Measurements from ENCODE around the gene ADAMTS15.

The ADAMTS15 gene

DNA sequence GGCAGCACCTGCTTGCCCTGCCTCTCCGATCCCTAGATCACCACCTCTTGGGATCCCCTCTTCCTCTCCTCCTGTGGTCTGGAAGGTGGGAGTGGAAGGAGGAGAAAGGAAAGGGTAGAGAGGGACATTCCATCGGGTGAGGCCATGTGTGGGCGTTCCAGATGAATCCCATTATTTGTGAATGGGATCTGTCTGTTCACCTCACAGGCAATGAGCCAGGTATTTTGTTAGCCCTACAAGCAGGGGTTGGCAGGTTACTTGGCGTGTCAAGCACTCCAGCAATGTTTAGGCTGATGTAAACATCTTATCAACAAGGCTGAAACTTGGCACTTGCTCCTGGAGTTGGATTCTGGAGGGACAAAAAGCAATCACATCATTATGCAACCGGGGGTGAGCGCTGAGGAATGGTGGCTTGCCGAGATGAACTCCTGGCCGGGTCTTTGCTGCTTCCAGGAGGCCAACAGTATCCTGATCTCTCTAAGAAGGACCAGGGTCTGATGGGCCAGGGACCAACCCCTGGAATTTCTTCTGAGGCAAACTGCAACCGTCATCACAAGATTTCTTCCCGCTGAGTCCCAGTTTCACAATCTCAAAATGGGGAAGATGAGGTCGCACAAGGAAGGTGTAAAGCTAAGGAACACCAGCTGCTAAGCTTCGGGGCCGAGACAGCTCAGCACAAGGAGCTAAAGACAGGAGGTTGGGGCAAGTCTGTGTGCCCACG is 27.8 kb upstream of the ADAMTS15 start:
- DNase-seq, result no peak

DNA sequence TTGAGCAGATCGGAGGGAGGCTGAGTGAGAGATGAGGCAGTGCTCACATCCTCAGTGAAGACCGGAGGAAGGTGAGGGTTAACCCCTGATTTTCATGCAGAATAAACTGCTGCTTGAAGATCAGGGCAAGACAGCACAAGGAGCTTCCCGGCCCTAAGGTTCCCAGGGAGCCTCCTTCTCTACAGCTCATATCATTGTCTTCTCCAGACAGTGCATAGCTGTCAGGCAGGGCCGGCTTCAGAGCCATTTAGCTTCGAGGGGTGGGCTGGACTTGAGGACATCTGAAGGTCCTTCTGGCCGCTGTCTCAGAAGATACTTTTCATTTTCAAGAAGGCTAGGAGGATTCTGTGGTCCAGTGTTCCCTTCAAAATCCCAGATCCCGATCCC is 27.3 kb upstream of the ADAMTS15 start:
- no peak for DNase-seq

DNA sequence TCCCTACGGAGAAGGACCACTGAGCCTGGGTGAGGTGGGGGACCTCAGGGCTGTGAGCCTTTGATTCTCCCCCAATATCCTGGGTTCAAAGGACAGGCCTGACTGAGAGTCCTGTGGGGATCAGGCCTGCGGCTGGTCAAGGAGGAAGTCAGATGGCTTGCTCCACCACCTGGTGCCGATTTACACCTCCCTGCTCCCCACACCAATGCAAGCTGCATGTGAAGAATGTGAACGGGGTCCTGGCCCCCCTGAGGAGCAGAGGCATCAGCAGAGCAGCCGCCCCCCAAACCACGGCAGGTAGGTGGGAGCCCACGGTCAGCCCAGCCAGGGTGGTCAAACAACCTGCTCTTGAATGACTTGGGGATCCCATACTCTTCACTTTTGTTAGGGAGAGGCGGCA is 26.7 kb upstream of the ADAMTS15 start:
- DNase-seq, result no peak

DNA sequence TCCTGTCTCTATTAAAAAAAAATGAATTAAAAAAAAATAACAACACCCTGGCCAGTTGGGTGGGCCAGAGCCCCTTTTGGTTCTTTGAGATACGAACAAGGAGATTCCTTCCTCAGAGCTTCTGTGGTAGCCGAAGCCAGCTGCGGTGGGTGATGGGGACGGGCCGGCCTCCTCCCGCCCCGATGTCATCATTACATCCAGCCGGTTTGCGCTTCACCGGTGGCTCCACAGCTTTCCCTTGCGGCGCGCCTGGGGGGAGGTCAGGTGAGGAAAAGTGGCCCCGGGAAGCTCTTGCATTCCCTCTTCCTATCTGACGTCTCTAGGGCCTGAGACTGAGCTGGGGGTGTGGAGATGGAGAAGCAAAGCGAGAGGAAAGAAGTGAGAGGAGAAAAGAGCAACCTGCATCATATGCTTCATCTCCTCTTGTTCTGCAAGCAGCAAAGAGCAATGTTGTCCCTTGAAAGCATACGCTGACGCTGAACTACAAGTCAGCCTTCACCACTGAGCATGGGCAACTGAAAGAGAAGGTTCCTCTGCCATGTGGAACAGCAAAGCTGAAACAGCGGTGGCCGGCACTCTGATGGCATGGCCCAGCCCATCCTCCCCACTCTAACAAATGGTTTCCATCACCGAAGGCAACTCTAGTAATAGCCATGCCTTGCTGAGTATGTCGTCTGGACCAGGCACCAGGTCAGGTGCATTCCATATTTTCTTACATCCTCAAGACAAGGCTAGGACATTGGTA is 26.0 kb upstream of the ADAMTS15 start:
- no peak for DNase-seq

DNA sequence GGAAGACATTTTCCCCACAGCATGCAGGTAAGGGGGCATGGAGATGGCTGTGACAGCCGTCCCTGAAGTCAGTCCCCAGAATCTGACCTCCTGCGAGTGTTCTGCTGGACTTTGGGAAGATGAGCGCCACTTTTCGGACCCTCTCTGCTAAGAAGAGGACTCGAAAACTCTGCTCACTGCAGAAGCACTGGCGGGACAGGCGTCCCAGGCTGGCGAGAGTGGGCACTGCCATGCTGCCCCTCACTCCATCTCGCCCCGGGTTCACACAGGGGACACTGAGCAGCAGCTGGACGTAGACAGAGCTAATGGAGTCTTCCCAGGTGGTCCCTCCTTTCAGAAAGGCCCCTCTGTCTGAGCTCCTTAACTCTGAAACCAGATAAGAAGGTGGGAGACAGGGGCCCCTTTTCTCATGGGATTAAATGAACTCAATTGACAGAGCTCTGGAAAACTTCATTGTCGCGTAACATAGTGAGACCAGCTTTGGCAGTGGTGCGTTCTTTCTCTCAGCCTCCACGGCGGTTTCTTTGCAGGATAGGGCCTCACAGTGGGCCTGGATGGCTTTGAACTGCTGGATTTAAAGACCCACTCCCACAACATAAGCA is 24.8 kb upstream of the ADAMTS15 start:
- DNase-seq, result no peak

DNA sequence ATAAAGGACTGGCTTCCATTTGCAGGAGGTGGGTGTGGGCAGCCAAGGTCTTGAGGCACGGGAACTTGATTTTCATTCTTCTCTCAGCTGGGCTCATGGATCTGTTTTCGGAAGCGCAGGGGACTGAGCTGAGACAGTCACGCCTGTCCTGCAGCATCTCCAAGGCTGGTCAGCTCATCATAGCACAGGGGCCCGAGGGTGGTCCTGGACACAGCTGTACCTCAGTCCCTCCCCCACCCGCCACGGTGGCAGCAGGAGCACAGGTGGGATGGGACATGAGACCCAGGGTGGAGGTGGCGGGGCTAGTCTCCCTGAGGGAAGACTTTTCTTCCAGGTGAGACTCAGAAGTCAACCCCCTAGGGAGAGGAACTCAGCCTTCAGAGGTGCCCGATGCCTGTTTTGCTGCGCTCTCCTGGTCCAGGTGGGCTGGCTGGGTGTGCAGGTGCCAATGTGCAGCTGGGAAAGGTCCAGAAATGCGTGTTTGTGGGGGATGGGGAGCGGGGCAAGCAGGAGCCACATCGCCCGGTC is 23.8 kb upstream of the ADAMTS15 start:
- no peak for DNase-seq

DNA sequence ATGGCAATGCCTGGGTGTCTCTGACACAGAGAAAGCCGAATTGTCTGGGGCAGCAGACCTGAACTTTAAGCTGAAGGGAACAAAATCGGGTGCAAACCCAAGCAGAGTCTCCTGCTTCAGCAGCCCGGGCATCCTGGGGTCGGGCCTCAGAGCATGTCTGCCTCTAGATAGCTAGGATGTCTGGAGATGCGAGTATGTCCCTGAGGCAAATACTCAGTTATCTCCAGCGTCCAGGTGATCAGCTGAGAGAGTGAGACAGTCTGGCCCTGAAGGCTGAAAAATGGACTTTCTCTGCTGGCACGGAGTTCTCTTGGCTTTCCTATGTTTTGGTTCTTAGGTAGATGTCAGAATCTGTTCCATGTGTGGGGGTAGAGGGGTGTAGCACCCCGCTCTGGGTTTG is 23.3 kb upstream of the ADAMTS15 start:
- no peak for DNase-seq

DNA sequence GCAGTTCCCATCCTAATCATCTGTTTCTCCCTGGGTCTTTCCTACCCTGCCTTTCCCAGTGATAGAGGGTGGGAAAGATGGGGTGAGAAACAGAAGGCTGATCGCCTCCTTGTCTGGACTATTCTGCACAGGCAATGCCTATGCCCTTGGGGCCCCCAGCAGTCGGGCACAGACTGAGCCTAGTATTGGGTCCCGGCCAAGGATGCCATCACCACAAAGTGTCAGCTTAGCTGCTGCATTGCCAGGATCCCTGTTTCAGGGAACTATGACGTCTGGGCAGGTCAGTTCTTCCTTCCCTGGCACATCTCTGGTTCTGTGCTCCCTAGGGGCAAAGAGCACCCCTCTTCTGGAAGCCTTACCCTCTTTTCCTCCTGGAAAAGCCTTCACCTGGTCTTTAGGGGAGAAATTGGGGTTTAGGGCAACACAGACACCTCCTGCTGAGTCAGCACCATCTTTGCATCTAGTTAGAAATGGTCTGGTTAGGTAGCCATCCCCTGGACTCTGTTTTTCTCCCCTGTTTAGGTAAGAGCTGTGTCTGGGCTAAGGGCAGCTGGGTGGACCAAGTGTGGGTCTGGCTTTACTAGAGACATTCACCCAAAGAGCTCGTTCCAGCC is 22.1 kb upstream of the ADAMTS15 start:
- DNase-seq, result no peak

DNA sequence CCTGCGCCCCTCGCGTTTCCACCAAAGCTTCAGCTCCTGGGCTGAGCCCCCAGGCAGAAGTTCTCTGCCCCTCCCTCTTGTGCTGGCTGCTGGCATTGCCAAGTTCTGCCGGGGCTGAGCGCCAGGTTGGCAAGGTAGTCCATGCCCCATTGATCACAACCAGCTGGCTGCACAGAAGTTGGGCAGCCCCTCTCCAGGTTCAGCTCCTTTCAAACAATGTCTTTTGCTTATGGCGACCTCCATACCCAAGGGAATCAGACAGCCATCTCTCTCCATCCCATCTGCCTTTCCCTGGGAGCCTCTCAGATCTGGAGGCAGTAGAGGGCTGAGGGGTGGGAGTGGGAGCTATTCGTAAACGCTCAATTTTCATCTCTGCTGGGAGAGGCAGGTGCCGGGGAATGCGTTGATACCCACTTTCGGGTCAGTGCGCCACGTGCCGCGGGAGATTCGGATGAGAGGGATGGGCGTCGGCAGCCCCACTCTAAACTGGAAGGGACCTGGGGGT is 21.6 kb upstream of the ADAMTS15 start:
- DNase-seq, result no peak

DNA sequence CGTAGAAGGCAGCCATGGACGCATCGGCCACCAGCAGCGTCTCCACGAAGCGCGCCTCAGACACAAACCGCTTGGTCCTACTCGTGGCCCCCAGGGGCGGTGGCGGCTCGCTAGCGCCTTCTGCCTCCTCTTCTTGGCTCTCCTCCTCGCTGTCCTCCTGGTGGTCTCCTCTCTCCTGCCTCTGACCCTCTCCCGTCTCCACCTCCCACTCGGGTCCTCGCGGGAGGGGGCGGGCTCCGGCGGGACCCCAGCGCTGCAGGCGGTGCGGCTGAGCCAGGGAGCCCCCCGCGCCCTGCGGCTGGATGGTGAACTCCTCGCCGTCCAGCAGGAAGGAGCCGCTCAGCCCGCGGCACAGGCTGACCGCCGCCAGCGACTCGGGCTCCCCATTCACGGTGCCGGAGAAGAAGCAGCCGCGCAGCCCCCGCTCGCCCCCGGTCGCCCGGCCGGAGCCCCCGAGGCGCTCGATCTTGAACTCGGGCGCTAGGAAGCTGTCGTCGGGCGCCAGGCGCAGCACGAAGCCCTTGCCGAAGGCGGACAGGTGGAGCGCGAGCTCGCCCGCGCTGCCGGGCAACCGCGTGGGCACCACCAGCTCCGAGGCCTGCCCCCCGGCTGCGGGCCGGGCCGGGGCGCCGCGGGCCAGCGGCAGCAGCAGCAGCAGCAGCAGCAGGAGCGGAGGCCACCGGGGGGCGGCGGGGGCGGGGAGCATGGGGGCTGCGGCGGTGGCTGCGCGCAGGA is 20.7 kb upstream of the ADAMTS15 start:
- DNase-seq, result no peak

DNA sequence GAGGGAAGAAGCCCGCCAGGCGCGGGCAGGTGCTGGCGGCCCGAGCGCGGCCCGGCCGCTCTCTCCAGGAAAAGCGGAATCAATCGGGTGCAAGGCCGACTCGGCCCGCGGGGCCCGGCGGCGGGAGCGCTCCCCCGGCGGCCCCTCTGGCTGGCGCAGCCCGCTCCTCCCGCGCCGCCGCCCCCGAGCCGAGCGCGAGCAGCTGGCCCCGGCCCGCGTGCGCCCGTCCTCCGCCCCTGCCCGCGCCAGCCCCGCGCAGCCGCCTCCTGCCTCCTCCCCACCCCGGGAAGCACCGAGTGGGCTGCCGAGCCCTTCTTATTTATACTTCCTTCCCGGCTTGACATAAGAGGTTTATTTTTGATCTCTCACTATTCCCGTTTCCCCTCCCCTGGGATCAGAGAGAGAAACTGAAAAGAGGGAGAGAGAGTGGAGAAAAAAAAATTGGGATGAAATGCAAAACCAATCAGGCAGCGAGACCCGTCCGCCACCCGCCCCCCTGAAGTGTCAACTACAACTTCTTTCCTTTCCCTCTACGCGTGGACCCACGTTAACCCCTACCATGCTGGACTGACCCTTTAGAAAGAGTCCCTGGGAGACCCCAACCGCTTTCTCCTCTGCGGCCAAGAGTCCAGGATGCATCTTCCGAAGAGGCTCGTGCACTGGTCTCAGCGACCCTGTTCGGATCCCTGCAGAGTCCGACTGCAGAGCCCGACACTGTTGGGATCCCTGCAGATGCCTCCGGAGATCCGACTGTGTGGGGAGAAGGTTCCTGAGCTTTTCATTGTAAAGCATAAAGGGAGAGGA is 19.9 kb upstream of the ADAMTS15 start, which contains the start of gene ADAMTS8:
TSS of gene ADAMTS8 (minus strand) at position 294 of the 804 bp plus-strand sequence. CDS start 323 bp downstream, outside the sequence.
- DNase-seq, result no peak

DNA sequence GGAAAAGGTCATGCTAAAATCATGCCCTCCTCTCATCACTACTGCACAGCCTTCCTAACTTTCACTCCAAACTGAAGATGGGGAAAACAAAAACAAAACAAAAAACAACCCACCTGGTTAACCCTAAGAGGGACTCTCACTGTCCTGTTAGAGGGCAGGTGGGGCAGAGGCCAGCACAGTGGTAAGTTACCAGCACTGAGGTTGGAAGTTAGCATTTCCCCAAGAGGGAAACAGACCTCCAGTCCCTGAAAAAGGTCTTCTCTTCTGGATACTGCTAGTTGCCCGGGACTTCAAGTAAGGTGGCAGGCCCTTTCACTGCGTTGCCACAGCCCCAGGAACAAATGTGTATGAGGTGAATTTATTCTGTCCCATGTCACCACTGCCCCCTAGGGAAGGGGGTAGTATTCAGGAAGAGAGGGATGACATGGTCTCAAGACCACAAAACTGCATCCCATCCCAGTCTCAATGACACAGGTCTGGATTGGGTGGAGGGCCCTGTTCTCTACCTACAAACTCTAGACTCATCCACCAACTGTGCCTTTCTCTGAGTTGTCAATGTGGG is 19.2 kb upstream of the ADAMTS15 start:
- no peak for DNase-seq

DNA sequence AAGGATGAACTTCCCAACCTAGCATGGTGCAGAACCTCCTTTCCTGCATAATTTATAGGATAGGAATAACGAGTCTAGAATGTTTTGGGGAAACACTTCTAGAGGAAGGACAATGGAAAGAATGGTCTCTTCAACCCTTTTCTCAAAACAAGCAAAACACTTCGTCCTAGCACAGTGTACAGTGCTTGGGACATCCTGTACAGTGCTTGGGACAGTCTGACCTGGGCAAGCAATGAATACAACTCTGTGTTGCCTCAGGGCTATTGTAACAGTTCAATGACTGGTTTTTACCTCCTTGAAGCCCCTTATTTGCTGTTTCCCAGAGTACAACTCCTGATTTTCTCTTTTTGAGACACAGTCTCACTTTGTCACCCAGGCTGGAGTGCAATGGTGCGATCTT is 18.5 kb upstream of the ADAMTS15 start:
- no peak for DNase-seq

DNA sequence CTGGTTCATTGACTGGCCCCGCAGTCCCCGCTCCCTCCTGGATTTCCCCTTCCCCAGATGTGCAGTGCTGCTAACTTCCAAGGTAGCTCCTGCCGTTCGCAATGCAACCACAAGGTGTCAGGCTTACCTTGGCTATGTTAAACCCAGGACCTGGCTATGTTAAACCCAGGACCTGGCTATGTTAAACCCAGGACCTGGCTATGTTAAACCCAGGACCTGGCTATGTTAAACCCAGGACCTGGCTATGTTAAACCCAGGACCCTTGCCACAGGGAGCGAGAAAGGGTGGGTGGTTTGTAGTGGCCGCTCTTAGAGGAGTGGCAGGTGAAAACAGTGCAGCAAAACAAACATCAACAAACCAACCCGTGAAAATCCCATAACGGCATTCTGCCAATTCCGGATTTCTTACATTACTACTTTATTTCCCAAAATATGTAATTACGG is 17.1 kb upstream of the ADAMTS15 start:
- DNase-seq, result peak; percentile 67

DNA sequence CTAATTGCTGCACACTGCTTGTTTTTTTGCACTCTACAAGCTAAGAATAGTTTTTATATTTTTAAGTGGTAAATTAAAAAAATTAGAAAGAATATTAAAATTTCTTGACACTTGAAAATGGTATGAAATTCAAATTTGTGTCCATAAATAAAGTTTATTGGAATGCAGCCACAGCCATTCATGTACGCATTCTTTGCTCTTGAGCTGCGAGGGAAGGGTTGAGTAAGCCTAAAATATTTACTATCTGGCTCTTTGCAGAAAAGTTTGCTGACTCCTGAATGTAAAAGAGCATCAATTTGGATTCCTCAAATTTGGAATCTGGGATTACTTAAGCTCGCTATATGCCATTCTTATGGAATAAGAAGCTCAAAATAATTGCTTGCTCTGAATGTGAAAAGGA is 16.6 kb upstream of the ADAMTS15 start:
- DNase-seq, result no peak

DNA sequence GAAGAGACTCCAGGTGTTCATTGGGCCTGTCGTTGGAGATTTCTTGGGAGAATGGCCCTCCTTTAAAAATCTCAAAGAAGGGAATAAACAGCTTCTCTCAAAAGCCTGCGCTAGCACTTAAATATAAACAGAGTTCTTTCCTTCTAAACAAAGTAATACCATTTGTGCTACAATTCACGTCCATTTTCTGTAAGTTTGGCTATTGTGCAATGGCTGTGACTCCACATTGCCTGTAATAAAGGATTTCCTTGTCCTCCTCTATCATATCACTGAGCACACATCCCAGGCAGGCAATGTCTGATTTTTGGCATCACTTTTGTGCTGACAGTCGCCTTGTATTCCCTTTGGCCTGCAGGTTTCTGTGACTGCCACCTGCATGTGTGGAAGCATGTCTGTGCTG is 15.1 kb upstream of the ADAMTS15 start:
- DNase-seq, result no peak

DNA sequence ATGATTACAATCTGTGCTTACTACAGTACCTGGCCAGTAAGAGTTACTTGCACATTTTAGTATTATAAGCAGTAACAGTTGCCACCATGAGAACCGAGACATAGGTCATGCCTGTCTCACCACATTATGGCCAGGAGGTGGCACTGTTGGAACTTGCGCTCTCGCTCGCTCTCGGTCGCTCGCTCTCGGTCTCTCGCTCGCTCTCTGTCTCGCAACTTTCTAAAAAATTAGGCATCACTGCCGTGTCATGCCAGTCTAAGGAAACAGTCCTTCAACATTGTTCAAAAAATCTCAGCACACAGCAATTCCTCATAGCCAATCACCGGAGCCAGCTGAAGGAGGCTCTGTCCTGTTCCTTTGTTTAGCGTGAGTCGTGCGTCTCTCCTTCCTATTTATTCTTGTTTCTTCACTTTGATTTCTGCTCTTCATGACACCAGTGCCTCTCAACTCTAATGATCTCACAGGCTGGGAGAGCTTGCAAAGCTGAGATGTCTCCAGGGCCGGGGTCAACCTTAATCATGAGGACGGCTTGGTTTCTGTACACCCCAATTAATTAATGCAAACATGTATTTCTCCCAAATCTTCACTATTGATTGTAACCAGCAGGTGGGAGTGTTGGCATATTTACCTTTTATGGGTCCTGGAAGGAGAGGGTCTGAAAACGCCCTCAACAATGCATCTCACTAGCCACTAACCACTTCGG is 13.8 kb upstream of the ADAMTS15 start:
- DNase-seq, result peak; percentile 68

DNA sequence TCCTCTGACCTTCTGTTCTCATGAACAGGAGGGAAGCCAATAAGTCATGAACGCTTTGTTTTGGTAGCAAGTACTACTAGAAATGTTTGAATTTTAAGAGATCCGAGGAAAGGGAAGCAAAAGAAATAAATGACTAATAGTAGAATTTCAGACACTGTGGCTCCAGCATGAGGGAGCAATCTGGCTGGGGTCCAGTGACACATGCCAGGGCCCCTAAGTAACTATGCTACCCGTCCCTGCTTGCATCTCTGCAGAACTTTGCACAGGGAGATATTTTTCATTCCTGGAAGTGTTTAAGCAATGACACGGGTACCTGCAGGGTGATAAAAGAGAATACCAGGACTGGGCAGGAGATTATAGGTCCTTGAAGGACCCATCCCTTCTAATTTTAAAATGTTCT is 12.8 kb upstream of the ADAMTS15 start:
- no peak for DNase-seq

DNA sequence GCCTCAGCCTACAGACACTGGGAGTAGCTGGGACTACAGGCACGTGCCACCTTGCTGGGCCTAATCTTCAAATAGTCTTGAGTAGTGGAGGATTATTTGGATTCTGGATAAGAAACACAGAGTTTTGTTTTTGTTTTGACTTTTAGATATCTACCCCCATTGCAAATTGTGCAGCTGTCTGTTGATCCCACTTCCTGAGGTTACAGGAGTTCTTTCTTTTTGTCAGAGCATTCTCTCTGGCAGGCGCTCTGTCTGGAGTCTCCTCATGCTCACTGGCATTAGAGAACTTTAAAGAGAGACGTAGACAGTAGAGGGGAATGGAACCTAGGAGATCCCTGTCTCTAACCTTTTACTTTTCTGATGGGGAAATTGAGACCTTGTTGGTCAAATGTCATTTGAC is 12.3 kb upstream of the ADAMTS15 start:
- DNase-seq, result no peak

DNA sequence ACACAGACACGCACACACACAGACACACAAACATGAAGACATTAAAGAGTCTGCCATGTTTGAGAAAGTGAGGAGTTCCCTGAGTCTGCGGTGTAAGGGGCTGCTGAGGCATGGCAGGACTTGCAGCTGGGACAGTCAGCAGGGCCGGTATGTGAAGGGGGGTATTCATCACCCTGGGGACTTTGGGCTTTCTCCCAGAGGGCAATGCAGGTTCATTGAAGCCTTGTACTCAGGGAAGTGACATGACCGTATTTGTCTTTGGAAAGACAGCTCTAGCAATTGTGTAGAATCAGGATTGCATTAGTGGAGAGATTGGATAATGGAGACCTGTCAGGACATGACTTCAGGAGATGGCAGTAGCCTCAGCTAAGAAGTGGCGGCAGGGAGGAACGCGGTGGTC is 10.6 kb upstream of the ADAMTS15 start:
- DNase-seq, result no peak
